Stomach smooth muscle (tissue), 2 donors: ENCODE data around the gene RPL22.

Experiments
- H3K27ac ChIP-seq: one replicate; pipeline ENCODE4 v1.7.0; 2013; ENCODE audit warnings: mild to moderate bottlenecking, low read length, inconsistent platforms
- H3K27me3 ChIP-seq, 2 donors: one replicate each; pipeline ENCODE4 v1.7.0; 2013; ENCODE audit warnings: low read length in 2 of 2; ENCODE audit not compliant: insufficient read depth in 2 of 2, control insufficient read depth in 1 of 2
- H3K36me3 ChIP-seq, 2 donors: one replicate each; pipeline ENCODE4 v1.7.0; 2013; ENCODE audit warnings: low read length in 2 of 2; ENCODE audit not compliant: control insufficient read depth in 2 of 2, insufficient read depth in 2 of 2
- H3K4me1 ChIP-seq: one replicate; pipeline ENCODE4 v1.7.0; 2013; ENCODE audit warnings: low read length; ENCODE audit not compliant: control insufficient read depth, insufficient read depth
- H3K4me3 ChIP-seq, 2 donors: one replicate each; pipeline ENCODE4 v1.7.0; 2013; ENCODE audit warnings: low read length in 2 of 2
- H3K9ac ChIP-seq, 2 donors: one replicate each; pipeline ENCODE4 v1.7.0; 2013; ENCODE audit warnings: low read length in 2 of 2, mild to moderate bottlenecking in 1 of 2
- H3K9me3 ChIP-seq, 2 donors: one replicate each; pipeline ENCODE4 v1.7.0; 2013; ENCODE audit warnings: low read length in 2 of 2; ENCODE audit not compliant: control insufficient read depth in 2 of 2
- donor health status: healthy.
- donor health status: Pancreatic carcinoma.

The RPL22 gene

GRCh38 chr1:6243053-6243834 is 43.8 kb upstream of the RPL22 start:
- Histone ChIP-seq H3K27me3 (peaks cover 67 to 73% of the 10 kb centered on the region in 2 donors), H3K9me3 (no peaks in the 10 kb centered on the region), H3K9ac (no peak overlapping the region), H3K36me3 (no peaks in the 10 kb centered on the region), H3K4me3 (no peak overlapping the region), H3K27ac (no peak overlapping the region), H3K4me1 (peaks cover 24% of the 10 kb centered on the region)

- H3K4me3 ChIP-seq, result no peak overlapping the region
- H3K4me1 ChIP-seq, result peaks cover 24% of the 10 kb centered on the region
- H3K9ac ChIP-seq, result no peak overlapping the region
- no peaks in the 10 kb centered on the region for H3K9me3 ChIP-seq
- H3K36me3 ChIP-seq, result no peaks in the 10 kb centered on the region
- H3K27ac ChIP-seq, result no peak overlapping the region
- peaks cover 58 to 62% of the 10 kb centered on the region in 2 donors for H3K27me3 ChIP-seq
These were observed 42.7 kb upstream of the RPL22 start for GRCh38 chr1:6241887-6242740.

DNA sequence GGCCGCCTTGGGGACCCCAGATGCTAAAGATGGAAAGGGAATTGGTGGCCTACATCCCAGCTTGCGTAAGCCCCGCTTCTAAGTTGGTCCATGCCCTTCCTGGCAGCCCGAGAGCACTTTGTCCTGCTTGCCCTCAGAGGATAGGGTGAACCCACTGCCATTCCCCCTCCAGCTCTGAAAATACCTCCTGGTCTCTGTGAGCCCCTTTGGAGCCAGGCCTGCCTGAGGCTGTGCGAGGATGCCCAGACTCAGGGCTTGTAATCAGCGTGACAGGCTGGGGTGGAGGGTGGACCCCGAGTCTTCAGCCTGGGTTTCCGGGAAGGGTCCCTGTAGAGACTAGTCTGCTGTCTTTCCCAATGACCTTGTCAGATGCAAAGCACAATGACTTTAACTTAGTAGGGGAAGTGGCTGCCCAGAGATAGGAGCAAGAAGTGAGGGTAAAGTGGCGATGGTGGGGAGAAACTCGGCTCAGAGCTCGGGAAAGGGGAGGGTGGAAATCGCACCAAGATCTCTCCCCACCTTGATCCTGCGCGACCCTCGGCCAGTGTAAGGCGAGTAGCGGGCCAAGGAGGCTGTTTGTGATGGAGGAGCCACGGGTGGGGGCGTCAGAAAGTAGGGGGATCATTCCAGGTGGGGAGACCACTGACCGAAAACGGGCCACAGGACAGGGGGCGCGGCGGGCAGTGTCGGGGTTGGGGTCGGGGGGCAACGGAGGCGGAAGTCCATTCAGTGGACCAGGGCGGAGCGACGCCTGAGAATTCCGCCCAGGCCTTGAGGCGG is 41.9 kb upstream of the RPL22 start:
- no peaks in the 10 kb centered on the region for H3K36me3 ChIP-seq
- H3K4me3 ChIP-seq, result no peak overlapping the region
- H3K27me3 ChIP-seq, result peaks cover 50 to 56% of the 10 kb centered on the region in 2 donors

GRCh38 chr1:6239950-6240768 is 40.8 kb upstream of the RPL22 start:
- Histone ChIP-seq H3K4me3 (no peak overlapping the region), H3K36me3 (no peaks in the 10 kb centered on the region), H3K4me1 (peaks cover 14% of the 10 kb centered on the region), H3K9me3 (no peaks in the 10 kb centered on the region), H3K27ac (no peak overlapping the region), H3K9ac (no peak overlapping the region), H3K27me3 (peaks cover 43 to 46% of the 10 kb centered on the region in 2 donors)

More for the DNA sequence above, 41.9 kb upstream of the RPL22 start:
- Histone ChIP-seq H3K4me1 (peaks cover 21% of the 10 kb centered on the region), H3K9ac (no peak overlapping the region), H3K9me3 (no peaks in the 10 kb centered on the region), H3K27ac (no peak overlapping the region)

- Histone ChIP-seq H3K4me1 (peaks cover 22% of the 10 kb centered on the region), H3K27me3 (peaks cover 39 to 42% of the 10 kb centered on the region in 2 donors), H3K9ac (no peak overlapping the region), H3K4me3 (no peak overlapping the region), H3K27ac (no peak overlapping the region), H3K9me3 (no peaks in the 10 kb centered on the region), H3K36me3 (peaks cover 0 to 2% of the 10 kb centered on the region in 2 donors)
These were observed 39.9 kb upstream of the RPL22 start for GRCh38 chr1:6239213-6239752.

DNA sequence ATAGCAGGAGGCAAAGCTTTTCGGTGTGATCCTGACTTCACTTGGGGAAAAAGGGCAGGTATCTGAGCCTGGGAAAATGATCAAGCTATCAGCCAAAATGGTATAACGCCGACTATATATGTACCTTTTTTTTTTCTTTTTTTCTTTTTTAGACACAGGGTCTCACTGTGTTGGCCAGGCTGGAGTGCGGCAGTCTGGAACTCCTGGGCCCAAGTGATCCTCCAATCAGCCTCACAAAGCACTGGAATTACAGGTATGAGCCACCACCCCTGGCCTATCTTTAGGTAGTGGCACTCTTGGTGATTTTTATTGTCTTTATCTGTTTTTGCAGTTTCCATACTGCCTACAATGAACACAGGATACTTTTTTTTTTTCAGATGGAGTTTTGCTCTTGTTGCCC is 37.7 kb upstream of the RPL22 start:
- no peaks in the 10 kb centered on the region for H3K9me3 ChIP-seq
- peaks cover 22% of the 10 kb centered on the region for H3K4me1 ChIP-seq
- peaks cover 8 to 9% of the 10 kb centered on the region in 2 donors for H3K36me3 ChIP-seq
- H3K4me3 ChIP-seq, result no peak overlapping the region
- peaks cover 21 to 25% of the 10 kb centered on the region in 2 donors for H3K27me3 ChIP-seq
- H3K27ac ChIP-seq, result no peak overlapping the region
- H3K9ac ChIP-seq, result no peak overlapping the region

- H3K27me3 ChIP-seq, result peaks cover 5 to 13% of the 10 kb centered on the region in 2 donors
These were observed 35.9 kb upstream of the RPL22 start for GRCh38 chr1:6235296-6235677.

DNA sequence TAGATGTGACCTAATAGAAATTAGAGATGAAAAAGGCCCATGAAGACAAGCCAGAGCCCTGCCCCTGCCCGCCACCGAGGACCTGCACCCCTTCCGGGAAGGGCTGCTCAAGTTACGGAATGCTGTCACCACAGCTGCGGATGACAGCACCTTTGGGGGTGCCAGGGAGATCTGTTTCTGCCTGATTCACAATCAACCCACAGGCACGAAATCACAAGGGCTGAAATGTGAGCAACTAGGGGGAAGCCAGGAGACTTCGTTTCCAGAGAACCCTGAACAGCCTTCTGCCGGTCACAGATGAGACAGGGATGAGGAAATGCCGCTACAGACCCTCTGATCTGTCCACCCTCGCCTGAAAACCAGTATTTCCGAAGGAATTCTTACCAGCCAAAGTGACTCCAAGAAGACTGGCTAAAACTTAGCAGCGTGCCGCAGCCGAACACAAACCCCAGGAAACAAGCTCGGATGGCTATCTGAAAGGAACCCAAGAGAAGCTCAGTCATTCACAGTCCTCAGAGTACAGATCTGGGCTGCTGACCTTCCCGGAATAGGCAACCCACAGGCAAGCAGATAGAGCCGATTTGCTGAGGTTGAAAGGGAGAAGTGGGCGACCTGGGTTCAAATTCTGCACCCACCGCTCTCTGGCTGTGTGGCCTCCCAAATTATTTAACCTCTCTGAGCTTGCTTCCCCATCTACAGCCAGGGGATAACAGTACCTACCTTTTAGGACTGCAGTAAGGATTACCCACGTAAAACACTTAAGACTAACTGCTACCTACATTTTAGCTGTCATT is 35.3 kb upstream of the RPL22 start:
- peaks cover 0 to 9% of the 10 kb centered on the region in 2 donors for H3K27me3 ChIP-seq
- peak overlapping the region; percentile 81 to 87 for H3K4me3 ChIP-seq
- no peak overlapping the region for H3K27ac ChIP-seq
- peaks cover 12% of the 10 kb centered on the region for H3K4me1 ChIP-seq
- peaks cover 18 to 23% of the 10 kb centered on the region in 2 donors for H3K36me3 ChIP-seq
- no peaks in the 10 kb centered on the region for H3K9me3 ChIP-seq
- peak overlapping the region; percentile 71 to 73 for H3K9ac ChIP-seq

More at GRCh38 chr1:6235296-6235677, 35.9 kb upstream of the RPL22 start:
- H3K9me3 ChIP-seq, result no peaks in the 10 kb centered on the region
- peaks cover 14 to 21% of the 10 kb centered on the region in 2 donors for H3K36me3 ChIP-seq
- peaks cover 12% of the 10 kb centered on the region for H3K4me1 ChIP-seq
- H3K9ac ChIP-seq, result peak overlapping the region; percentile 71 to 73
- H3K27ac ChIP-seq, result no peak overlapping the region
- H3K4me3 ChIP-seq, result peak overlapping the region; percentile 81 to 87

- no peak overlapping the region for H3K9ac ChIP-seq
- H3K4me3 ChIP-seq, result no peak overlapping the region
- H3K36me3 ChIP-seq, result peaks cover 19 to 25% of the 10 kb centered on the region in 2 donors
- H3K9me3 ChIP-seq, result no peaks in the 10 kb centered on the region
- peaks cover 12% of the 10 kb centered on the region for H3K4me1 ChIP-seq
- H3K27ac ChIP-seq, result no peak overlapping the region
- H3K27me3 ChIP-seq, result no peaks in the 10 kb centered on the region
These were observed 34.0 kb upstream of the RPL22 start for GRCh38 chr1:6233376-6233775.
